ENCODE results near the gene SBDS. TPM values are rescaled to one million over a fixed set of nuclear protein-coding genes. Genes with fewer than 3 reads are reported as not detected.

The SBDS gene
- total RNA-seq, 2 donors from 2014 or later: 102 to 112 TPM

GRCh38 chr7:66961096-66961495 lies 34.3 kb downstream of the SBDS start:
- H3K4me1 ChIP-seq: no peaks in the 10 kb centered on the region
- no peak for TF ChIP-seq CTCF (IDR thresholded peaks at IDR 0.05)
- H3K27me3 ChIP-seq: no peaks in the 10 kb centered on the region
- no peaks in the 10 kb centered on the region for H3K9me3 ChIP-seq
- no peak overlapping the region for H3K9ac ChIP-seq (ENCODE audit: low read depth in 2 of 2, low read length in 2 of 2)
- H3K36me3 ChIP-seq: peaks cover 2% of the 10 kb centered on the region
- intact Hi-C loops (cut with DNase I): no loop called here
- H3K4me3 ChIP-seq: no peak overlapping the region
- no peak overlapping the region for H3K27ac ChIP-seq
- DNase-seq: no peak

GRCh38 chr7:66960192-66960591 lies 35.2 kb downstream of the SBDS start:
- no peak for DNase-seq
- no peak overlapping the region for H3K4me3 ChIP-seq
- no peak for TF ChIP-seq CTCF (IDR thresholded peaks at IDR 0.05)
- no peaks in the 10 kb centered on the region for H3K4me1 ChIP-seq
- no peak overlapping the region for H3K27ac ChIP-seq
- H3K9ac ChIP-seq (ENCODE audit: low read depth in 2 of 2, low read length in 2 of 2): no peak overlapping the region
- H3K36me3 ChIP-seq: peaks cover 11% of the 10 kb centered on the region
- H3K27me3 ChIP-seq: no peaks in the 10 kb centered on the region
- intact Hi-C loops (cut with DNase I): no loop called here
- H3K9me3 ChIP-seq: no peaks in the 10 kb centered on the region

- Histone ChIP-seq H3K36me3 (peaks cover 13% of the 10 kb centered on the region), H3K9ac (ENCODE audit: low read depth in 2 of 2, low read length in 2 of 2) (peak overlapping the region in 1 of 2 donors; percentile 31), H3K9me3 (no peaks in the 10 kb centered on the region), H3K27me3 (no peaks in the 10 kb centered on the region), H3K27ac (no peak overlapping the region), H3K4me1 (no peaks in the 10 kb centered on the region), H3K4me3 (no peak overlapping the region)
- TF ChIP-seq CTCF (IDR thresholded peaks at IDR 0.05): no peak
- DNase-seq: peak; percentile 62
- intact Hi-C loops (cut with DNase I): no loop called here
Measured at GRCh38 chr7:66958538-66959350, 36.6 kb downstream of the SBDS start.

GRCh38 chr7:66957595-66958290 lies 37.6 kb downstream of the SBDS start:
- Histone ChIP-seq H3K4me1 (no peaks in the 10 kb centered on the region), H3K36me3 (peaks cover 13% of the 10 kb centered on the region), H3K9me3 (no peaks in the 10 kb centered on the region), H3K27ac (no peak overlapping the region), H3K27me3 (no peaks in the 10 kb centered on the region), H3K9ac (ENCODE audit: low read depth in 2 of 2, low read length in 2 of 2) (no peak overlapping the region), H3K4me3 (no peak overlapping the region)
- DNase-seq: no peak
- intact Hi-C loops (cut with DNase I): no loop called here
- TF ChIP-seq CTCF (IDR thresholded peaks at IDR 0.05): no peak

- TF ChIP-seq CTCF (IDR thresholded peaks at IDR 0.05): no peak
Measured at GRCh38 chr7:66953044-66953427, 42.4 kb downstream of the SBDS start.

More at GRCh38 chr7:66953044-66953427, 42.4 kb downstream of the SBDS start:
- H3K36me3 ChIP-seq: peaks cover 26% of the 10 kb centered on the region
- H3K27ac ChIP-seq: no peak overlapping the region
- intact Hi-C loops (cut with DNase I): no loop called here
- no peak overlapping the region for H3K9ac ChIP-seq (ENCODE audit: low read depth in 2 of 2, low read length in 2 of 2)
- DNase-seq: no peak
- H3K9me3 ChIP-seq: no peaks in the 10 kb centered on the region
- H3K27me3 ChIP-seq: no peaks in the 10 kb centered on the region
- peaks cover 3% of the 10 kb centered on the region for H3K4me1 ChIP-seq
- no peak overlapping the region for H3K4me3 ChIP-seq
